Stimulated activated CD8-positive, alpha-beta memory T cell treated with anti-CD3 and anti-CD28 coated beads, Interleukin-7, amount 100 ng/mL, for 24 hours (primary cell): Measurements from ENCODE around the gene C12orf50.
"Not testable (repeated sequence)": the region's sequence is repeated elsewhere in the genome, so short reads cannot be mapped to it uniquely, and the experiment has no call there.

Experiments
- DNase-seq: peaks from one replicate; pipeline ENCODE4 v3.0.0-alpha.2; 2020; ENCODE audit warnings: low read depth

The C12orf50 gene

DNA sequence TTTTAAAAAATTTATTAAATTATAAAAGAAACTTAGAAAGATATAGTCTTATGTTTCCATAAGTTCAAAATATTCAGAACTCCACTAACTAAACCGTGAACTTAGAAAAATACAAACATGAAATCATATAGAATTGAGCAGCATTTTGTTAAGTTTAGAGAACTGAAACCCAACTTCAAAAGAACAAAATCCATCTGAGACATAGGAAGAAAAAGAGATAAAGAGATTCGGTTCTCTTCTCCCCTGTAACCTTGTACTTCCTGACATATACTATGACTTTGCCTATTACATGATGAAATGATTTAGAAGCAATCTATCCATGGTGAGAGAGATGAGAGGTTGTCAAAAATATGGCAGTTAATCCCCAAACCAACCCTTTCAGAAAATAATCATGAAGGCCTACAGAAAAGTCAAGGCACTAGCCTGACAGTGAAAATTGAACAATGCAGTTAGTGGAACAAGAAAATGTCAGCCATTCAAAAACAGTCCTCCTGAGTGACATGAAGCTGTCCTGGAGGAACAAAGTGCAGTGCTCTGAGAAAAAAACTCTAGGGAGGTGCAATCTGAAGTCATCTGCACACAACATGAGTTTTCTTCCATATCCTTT, 44.0 kb downstream of the C12orf50 start:
- no peak for DNase-seq

DNA sequence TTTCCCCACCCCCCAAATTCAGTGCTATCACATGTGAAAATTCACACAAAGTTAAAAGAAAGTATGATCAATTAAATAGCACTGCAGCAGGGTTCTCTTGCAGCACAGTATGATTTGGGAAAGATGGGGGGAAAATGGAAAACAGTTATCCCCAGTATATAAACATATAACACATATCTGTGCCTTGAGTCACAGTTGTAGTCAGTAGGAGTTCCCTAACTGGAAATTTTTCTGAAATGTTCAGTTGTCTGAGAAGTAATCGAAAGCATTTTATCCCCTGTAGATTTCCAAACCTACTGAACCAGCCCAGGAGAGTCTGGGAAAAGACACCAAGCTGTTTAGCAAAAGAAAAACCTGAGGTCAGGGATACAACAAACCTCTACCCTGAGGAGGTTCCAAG, 47.0 kb downstream of the C12orf50 start:
- no peak for DNase-seq

DNA sequence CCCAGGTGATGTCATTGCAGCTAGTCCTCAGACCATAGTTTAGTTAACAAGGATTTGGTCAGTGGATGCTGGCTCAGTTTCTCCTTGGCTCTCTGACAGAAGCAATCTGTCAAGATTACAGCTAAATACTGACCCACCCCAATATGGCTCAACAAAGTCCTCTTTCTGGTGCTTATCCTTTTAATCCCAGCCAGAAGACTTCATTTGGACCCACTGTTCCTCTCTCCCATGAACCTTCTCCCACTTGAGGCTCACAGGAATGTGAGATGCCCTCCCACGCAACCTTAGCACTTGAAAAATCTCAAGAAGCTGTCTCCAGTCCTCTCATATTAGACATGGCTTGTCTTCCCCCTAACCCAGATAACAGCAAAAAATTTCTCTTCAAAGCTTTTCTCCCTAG, 47.7 kb downstream of the C12orf50 start:
- DNase-seq, result no peak

DNA sequence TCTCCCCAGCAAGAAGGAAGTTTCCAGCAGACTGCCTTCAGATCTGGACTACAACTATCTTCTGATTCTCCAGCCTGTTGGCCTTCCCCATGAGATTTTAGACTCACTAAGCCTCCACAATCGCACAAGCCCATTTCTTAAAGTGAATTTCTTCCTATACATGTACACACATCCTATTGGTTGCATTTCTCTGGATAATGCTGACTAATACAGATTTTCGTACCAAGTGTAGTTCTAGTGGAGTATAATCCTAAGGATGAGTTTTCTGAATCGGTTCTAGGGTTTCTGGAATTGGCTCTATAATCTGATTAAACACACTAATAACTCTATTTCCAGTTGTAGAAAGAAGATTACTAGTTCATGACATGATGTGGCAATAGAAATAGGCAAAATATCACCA, 53.3 kb downstream of the C12orf50 start:
- no peak for DNase-seq

DNA sequence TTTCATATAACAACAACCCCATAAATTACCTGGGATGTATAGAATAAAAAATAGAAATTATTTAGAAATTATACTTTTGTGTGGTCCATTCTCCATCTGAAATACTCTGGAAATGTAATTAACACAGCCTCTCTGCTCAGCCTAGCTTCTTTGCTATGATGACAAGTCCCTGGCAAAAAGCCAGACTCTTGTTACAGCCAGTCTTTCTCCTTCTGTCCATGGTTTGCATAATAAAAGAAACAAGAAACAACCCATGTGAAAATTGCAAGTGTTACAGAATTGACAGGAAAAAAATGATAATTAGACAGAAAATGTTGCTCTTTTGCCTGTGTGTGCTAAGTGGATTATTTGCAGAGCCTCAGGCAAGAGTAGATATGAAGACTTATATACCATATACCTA, 61.3 kb downstream of the C12orf50 start:
- DNase-seq, result no peak

DNA sequence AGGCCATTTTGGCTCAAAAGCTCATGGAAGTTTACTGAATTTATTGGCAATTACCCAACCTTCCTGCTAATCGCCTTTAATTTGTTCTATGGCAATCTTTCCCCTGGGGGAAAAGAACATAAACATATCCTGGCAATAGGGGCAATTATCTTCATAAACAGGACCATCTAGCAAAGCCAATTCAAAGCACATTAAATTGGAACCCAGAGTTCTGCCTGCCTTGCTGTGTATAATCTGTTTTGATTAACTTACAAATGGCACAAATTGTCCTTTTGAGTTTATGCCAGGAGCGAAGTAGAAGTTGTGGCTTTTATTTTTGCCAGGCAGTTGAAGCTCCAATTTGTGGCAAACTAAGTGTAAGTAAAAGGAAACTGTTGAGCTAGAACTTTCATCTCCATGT, 68.6 kb downstream of the C12orf50 start:
- no peak for DNase-seq

DNA sequence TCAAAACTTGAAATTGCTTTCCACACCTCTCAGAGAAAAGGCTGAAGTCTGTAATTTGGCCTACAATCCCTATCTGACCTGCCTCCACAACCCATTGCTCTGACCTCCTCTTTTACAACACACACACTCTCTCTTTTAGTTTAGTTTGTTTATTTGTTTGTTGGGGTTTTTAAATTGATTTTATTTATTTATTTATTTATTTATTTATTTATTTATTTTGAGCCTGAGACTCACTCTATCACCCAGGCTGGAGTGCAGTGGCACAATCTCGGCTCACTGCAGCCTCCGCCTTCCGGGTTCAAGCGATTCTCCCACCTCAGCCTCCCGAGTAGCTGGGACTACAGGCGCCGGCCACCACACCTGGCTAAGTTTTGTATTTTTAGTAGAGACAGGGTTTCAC, 75.2 kb downstream of the C12orf50 start:
- DNase-seq, result not testable (repeated sequence)

DNA sequence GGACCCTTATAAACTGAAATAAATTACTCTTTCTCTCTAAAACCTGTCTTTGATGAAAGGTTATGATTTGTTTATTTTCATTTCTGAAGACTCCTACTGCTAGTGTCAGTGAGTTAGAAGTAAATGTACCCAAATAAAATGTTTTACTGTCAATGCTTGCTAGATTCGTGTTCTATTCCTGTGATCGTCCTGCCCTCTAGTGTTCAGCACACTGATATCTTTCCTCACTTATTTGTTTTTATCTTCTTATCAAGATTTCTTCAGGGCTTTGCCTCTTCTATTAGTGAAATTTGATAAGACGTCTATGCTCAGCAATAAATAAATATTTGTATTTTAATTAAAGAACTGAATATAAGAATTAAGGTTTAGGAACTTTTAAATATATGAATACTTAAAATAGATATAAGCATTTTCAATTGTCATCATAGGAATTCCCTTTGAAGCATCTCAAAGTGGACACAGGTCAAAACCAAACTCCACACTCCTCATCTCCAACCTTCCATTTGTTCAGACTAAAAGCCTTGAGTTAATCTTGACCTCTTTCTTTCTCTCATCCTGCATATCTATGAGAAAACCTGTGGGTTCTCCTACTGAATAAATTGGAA, 75.8 kb downstream of the C12orf50 start:
- no peak for DNase-seq

DNA sequence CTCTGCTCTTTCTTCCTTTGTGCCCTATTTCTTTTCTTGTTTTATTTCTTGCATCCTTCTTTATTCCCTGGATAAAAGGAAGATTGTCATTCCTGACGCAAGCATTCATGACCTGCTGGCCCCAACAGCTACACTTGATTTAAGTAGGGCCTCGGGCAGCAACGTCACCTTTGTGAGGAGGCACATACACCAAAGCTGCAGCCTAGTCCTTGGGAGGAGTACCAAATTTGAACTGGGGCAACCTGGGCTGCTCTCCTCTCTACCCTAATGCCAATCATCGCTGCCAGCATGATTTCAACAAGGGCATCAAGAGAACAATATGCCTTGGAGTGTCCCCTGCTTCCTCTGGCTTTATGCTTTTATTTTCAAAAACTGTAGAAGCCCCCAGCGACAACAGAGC, 76.4 kb downstream of the C12orf50 start:
- no peak for DNase-seq

DNA sequence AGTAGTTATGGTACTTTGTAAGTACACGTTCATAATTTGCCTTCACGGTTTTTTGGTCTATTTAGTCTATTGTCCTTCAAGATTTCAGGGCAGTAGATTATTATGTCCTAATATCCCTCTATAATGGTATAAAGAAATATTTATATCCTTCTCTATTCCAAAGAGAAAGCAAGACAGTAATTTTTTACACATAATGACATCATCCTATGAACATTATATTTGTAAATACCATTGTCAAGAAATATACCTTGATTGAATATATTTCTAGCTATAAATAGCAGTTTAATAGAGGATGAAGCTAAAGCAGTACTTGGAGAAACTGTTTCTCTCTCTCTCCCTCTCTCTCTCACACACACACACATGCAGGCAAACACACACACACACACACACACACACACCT, 77.0 kb downstream of the C12orf50 start:
- DNase-seq, result no peak

DNA sequence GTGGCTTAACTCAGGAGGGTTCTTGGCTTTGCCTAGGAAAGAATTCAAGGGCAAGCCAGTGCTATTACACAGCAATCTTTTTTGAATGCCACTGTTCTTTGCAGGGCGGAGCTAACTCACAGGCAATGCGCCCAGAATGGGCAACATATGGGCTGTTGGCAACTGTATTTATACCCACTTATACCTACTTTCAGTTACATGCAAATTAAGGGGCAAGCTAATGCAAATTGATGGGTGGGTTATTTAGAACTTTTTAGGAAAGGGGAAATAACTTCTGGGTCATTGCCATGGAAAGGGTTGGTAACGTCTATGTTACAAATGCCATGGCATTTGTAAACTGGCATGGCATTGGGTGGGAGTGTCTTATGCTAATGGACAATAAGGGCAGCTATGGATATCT, 85.4 kb downstream of the C12orf50 start:
- no peak for DNase-seq

DNA sequence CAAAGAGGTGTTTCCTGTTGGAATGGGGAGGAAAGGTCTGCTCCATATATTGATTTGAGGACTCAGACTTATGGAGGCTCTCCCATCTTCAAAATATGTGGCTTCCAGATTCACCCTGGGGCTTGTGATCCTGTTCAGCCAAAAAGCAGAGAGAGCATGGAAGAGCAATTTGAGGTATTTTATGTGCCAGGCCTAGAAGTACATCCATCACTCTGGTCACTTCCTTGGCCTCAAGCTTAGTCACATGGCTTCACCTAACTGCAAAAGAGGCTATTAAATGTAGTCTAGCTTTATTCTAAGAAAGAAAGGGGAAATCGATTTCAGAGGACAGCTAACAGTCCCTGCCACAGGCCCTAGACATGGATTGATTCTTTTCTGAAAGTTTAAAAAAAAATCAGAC, 86.2 kb downstream of the C12orf50 start:
- DNase-seq, result no peak

DNA sequence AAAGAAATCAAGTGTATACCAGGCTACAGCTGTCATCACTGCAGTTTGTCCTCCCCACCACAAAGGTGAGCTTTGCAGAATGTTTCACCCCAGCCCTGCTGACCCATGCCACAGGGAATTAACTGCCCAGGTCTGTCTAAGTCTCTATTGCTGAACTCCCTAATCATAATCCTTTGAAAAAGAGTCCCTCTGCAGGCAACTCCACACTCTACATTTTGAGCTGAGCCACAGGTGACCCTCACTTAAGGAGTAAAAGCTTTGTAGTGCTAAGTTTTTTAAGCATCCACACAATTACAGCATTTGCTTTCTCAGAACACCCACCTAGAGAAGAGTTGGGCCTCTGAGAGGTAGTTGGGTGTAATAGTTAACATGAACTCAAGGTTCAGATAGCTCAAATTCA, 90.0 kb downstream of the C12orf50 start:
- DNase-seq, result no peak

DNA sequence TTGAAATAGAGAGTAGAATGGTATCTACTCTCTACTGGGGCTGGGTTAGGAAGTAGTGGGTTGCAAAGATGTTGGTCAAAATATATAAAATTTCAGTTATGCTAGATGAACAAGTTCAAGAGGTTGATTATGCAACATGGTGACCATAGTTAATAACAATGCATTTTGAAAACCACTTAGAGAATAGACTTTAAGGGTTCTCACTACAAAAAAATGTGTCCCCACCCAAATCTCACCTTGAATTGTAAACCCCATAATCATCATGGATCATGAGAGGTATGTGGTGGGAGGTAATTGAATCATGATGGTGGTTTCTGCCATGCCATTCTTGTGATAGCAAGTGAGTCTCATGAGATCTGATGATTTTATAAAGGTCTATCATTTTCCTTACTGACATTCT, 94.0 kb downstream of the C12orf50 start:
- DNase-seq, result no peak

DNA sequence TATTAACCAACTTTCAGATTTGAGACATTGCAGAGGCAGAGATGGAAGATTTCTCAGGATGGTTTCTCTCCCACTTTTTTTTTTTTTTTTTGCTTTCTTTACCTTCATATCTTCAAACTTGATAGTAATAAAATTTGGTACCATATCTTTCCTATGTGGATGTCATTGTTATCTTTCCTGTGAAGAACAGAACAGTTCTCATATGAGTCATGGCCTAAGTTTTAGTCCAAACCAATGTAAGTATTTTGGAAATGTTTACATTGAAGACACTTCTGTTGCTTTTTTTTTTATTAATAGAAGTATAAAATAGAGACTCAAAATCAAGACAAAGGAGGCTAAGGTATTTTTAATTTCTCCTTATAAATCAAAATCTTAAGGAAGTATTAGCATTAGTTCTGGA, 95.2 kb downstream of the C12orf50 start:
- no peak for DNase-seq

DNA sequence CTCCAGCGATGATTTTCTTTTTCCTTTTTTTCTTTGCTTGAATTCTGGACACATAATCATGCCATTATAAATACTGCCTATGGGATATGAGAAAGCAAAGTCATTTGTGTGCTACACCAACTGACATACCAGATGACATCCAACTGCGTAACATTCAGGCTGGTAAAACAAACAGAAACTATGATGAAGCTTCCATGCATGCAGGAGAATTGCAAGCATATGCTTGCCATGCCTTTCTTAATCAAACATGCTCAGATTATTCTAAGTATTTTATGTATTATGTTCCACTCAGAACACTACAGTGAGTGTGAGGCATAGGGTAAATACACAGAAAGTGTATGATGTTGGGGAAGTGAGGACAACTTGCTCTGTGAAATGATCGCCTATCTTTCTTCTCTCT, 97.4 kb downstream of the C12orf50 start:
- no peak for DNase-seq

DNA sequence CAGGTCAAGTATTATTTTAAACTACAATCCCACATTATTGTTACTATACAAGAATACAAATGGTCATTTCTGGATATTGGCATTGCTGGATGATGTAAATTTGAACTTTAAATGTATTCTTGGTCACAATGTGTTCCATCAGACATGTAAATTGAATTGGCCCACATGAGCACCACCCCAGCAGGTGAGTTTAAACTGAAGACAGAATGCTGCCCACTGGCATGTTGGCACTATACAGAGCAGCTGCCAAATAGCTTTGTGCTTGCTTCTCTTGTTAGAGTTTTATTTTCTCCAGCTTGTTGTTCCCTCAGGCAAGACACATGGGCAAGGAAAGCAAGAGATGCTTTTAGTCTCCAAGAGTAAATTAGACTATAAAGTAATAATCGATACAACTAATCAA, 98.6 kb downstream of the C12orf50 start:
- DNase-seq, result no peak
